Subcutaneous abdominal adipose tissue (tissue), 5 donors: ENCODE data around the gene AKAP7.
"Not testable (repeated sequence)": the region's sequence is repeated elsewhere in the genome, so short reads cannot be mapped to it uniquely, and the experiment has no call there.

Experiments
- H3K27ac ChIP-seq: one replicate; pipeline ENCODE4 v1.7.0; 2013; ENCODE audit warnings: low read depth, mild to moderate bottlenecking, inconsistent platforms, low read length, moderate library complexity
- H3K27me3 ChIP-seq, 5 donors: one replicate each; pipeline ENCODE4 v1.7.0; 2013; ENCODE audit warnings: low read length in 5 of 5, inconsistent platforms in 1 of 5; ENCODE audit not compliant: control insufficient read depth in 5 of 5, insufficient read depth in 4 of 5
- H3K36me3 ChIP-seq, 5 donors: one replicate each; pipeline ENCODE4 v1.7.0; 2013; ENCODE audit warnings: low read length in 5 of 5; ENCODE audit not compliant: control insufficient read depth in 5 of 5, insufficient read depth in 5 of 5
- H3K4me1 ChIP-seq, 5 donors: one replicate each; pipeline ENCODE4 v1.7.0; 2013; ENCODE audit warnings: low read length in 5 of 5, mild to moderate bottlenecking in 3 of 5, moderate library complexity in 1 of 5; ENCODE audit not compliant: control insufficient read depth in 5 of 5, insufficient read depth in 5 of 5
- H3K4me3 ChIP-seq, 5 donors: one replicate each; pipeline ENCODE4 v1.7.0; 2013; ENCODE audit warnings: low read length in 5 of 5, low read depth in 1 of 5
- H3K9ac ChIP-seq, 5 donors: one replicate each; pipeline ENCODE4 v1.7.0; 2013; ENCODE audit warnings: low read length in 5 of 5, mild to moderate bottlenecking in 4 of 5, moderate library complexity in 3 of 5
- H3K9me3 ChIP-seq, 5 donors: one replicate each; pipeline ENCODE4 v1.7.0; 2013; ENCODE audit warnings: low read length in 5 of 5; ENCODE audit not compliant: control insufficient read depth in 5 of 5
- donor health status: healthy.
- donor health status: healthy.
- donor health status: healthy.
- donor health status: healthy.
- donor health status: healthy.

AKAP7 gene

GRCh38 chr6:131258816-131259476 is 123.7 kb downstream of the AKAP7 start:
- Histone ChIP-seq H3K4me3 (no peak overlapping the region), H3K9me3 (peaks cover 0 to 2% (median 0%) of the 10 kb centered on the region in 5 donors), H3K9ac (no peak overlapping the region), H3K27ac (no peak overlapping the region), H3K27me3 (no peaks in the 10 kb centered on the region), H3K36me3 (no peaks in the 10 kb centered on the region), H3K4me1 (peaks cover 0 to 4% (median 0%) of the 10 kb centered on the region in 5 donors)

GRCh38 chr6:131260960-131261359 is 125.7 kb downstream of the AKAP7 start:
- not testable (repeated sequence) for H3K27me3 ChIP-seq, H3K4me3 ChIP-seq, H3K4me1 ChIP-seq, H3K27ac ChIP-seq, H3K9ac ChIP-seq, H3K9me3 ChIP-seq, H3K36me3 ChIP-seq

- Histone ChIP-seq H3K4me1 (no peaks in the 10 kb centered on the region), H3K4me3 (no peak overlapping the region), H3K27ac (no peak overlapping the region), H3K9me3 (peaks cover 0 to 2% (median 0%) of the 10 kb centered on the region in 5 donors), H3K27me3 (no peaks in the 10 kb centered on the region), H3K36me3 (peaks cover 0 to 2% (median 0%) of the 10 kb centered on the region in 5 donors), H3K9ac (no peak overlapping the region)
Measured at GRCh38 chr6:131262060-131262459, 126.8 kb downstream of the AKAP7 start.

GRCh38 chr6:131265939-131266338 is 130.7 kb downstream of the AKAP7 start:
- H3K36me3 ChIP-seq, result peaks cover 3 to 10% (median 8%) of the 10 kb centered on the region in 5 donors
- H3K9ac ChIP-seq, result no peak overlapping the region
- no peak overlapping the region for H3K4me3 ChIP-seq
- H3K27ac ChIP-seq, result no peak overlapping the region
- no peaks in the 10 kb centered on the region for H3K4me1 ChIP-seq
- no peaks in the 10 kb centered on the region for H3K27me3 ChIP-seq
- peaks cover 0 to 10% (median 9%) of the 10 kb centered on the region in 5 donors for H3K9me3 ChIP-seq

GRCh38 chr6:131268303-131268702 is 133.0 kb downstream of the AKAP7 start:
- no peaks in the 10 kb centered on the region for H3K27me3 ChIP-seq
- no peak overlapping the region for H3K4me3 ChIP-seq
- no peak overlapping the region for H3K9ac ChIP-seq
- no peaks in the 10 kb centered on the region for H3K4me1 ChIP-seq
- H3K27ac ChIP-seq, result no peak overlapping the region
- peaks cover 0 to 10% (median 9%) of the 10 kb centered on the region in 5 donors for H3K9me3 ChIP-seq
- peaks cover 3 to 13% (median 8%) of the 10 kb centered on the region in 5 donors for H3K36me3 ChIP-seq

- Histone ChIP-seq H3K27ac (no peak overlapping the region), H3K27me3 (no peaks in the 10 kb centered on the region)
Measured at GRCh38 chr6:131269565-131270391, 134.5 kb downstream of the AKAP7 start.

GRCh38 chr6:131270534-131270933 is 135.3 kb downstream of the AKAP7 start:
- Histone ChIP-seq H3K9ac (no peak overlapping the region), H3K4me1 (no peaks in the 10 kb centered on the region), H3K4me3 (no peak overlapping the region), H3K27ac (no peak overlapping the region), H3K9me3 (peaks cover 0 to 10% (median 9%) of the 10 kb centered on the region in 5 donors), H3K27me3 (no peaks in the 10 kb centered on the region), H3K36me3 (peaks cover 3 to 13% (median 8%) of the 10 kb centered on the region in 5 donors)

More at GRCh38 chr6:131269565-131270391, 134.5 kb downstream of the AKAP7 start:
- Histone ChIP-seq H3K36me3 (peaks cover 3 to 13% (median 8%) of the 10 kb centered on the region in 5 donors), H3K9ac (no peak overlapping the region), H3K9me3 (peaks cover 0 to 10% (median 9%) of the 10 kb centered on the region in 5 donors), H3K4me1 (no peaks in the 10 kb centered on the region), H3K4me3 (no peak overlapping the region)

GRCh38 chr6:131275273-131275672 is 140.0 kb downstream of the AKAP7 start:
- Histone ChIP-seq H3K9me3 (peaks cover 0 to 4% (median 3%) of the 10 kb centered on the region in 5 donors), H3K27ac (no peak overlapping the region), H3K4me1 (no peaks in the 10 kb centered on the region), H3K4me3 (no peak overlapping the region), H3K27me3 (no peaks in the 10 kb centered on the region), H3K9ac (no peak overlapping the region), H3K36me3 (peaks cover 0 to 6% (median 0%) of the 10 kb centered on the region in 5 donors)

GRCh38 chr6:131277591-131277990 is 142.3 kb downstream of the AKAP7 start:
- Histone ChIP-seq H3K27me3 (no peaks in the 10 kb centered on the region), H3K4me1 (peaks cover 0 to 15% (median 12%) of the 10 kb centered on the region in 5 donors), H3K9me3 (no peaks in the 10 kb centered on the region), H3K27ac (no peak overlapping the region), H3K9ac (no peak overlapping the region), H3K36me3 (no peaks in the 10 kb centered on the region), H3K4me3 (no peak overlapping the region)
